Smooth muscle cell (in vitro differentiated cells): ENCODE results near the gene ANGEL2. TPM values are rescaled to one million over a fixed set of nuclear protein-coding genes. Genes with fewer than 3 reads are reported as not detected.

Experiments
- DNase-seq: peaks from one replicate; lab custom pipeline; 2025; ENCODE audit not compliant: unreplicated experiment; lab: John Stamatoyannopoulos, UW
- H2AFZ ChIP-seq: fragments of 200-600 bp; sonication (generic); 2 replicates; pipeline ENCODE4 v1.6.0; 2016; ENCODE audit warnings: antibody characterized with exemption, low read depth, mild to moderate bottlenecking
- H3F3A ChIP-seq: fragments of 200-600 bp; sonication (generic); 2 replicates; pipeline ENCODE4 v1.6.0; 2017; ENCODE audit warnings: antibody characterized with exemption, low read depth
- H3K27ac ChIP-seq: fragments of 200-600 bp; sonication (generic); 2 replicates; pipeline ENCODE4 v1.5.1; 2016; ENCODE audit warnings: low read depth, mild to moderate bottlenecking
- H3K27me3 ChIP-seq: fragments of 200-600 bp; sonication (generic); 2 replicates; pipeline ENCODE4 v1.6.1; 2016; ENCODE audit warnings: low read depth, mild to moderate bottlenecking
- H3K36me3 ChIP-seq: fragments of 200-600 bp; sonication (generic); 2 replicates; pipeline ENCODE4 v1.5.1; 2016; ENCODE audit warnings: low read depth
- H3K4me1 ChIP-seq: fragments of 200-600 bp; sonication (generic); 2 replicates; pipeline ENCODE4 v1.5.1; 2016; ENCODE audit warnings: low read depth
- H3K4me2 ChIP-seq: fragments of 200-600 bp; sonication (generic); 2 replicates; pipeline ENCODE4 v1.6.0; 2016; ENCODE audit warnings: mild to moderate bottlenecking
- H3K4me3 ChIP-seq: fragments of 200-600 bp; sonication (generic); 2 replicates; pipeline ENCODE4 v1.5.1; 2016; ENCODE audit warnings: mild to moderate bottlenecking
- H3K79me2 ChIP-seq: fragments of 200-600 bp; sonication (generic); 2 replicates; pipeline ENCODE4 v1.6.0; 2016; ENCODE audit warnings: low read depth, mild to moderate bottlenecking
- H3K9ac ChIP-seq: fragments of 200-600 bp; sonication (generic); 2 replicates; pipeline ENCODE4 v1.6.0; 2016; ENCODE audit warnings: low read depth
- H3K9me3 ChIP-seq: fragments of 200-600 bp; sonication (generic); replicated peaks from 2 replicates; pipeline ENCODE4 v1.5.1; 2016; ENCODE audit warnings: low read depth
- H4K20me1 ChIP-seq: fragments of 200-600 bp; sonication (generic); 2 replicates; pipeline ENCODE4 v1.6.0; 2016; ENCODE audit warnings: low read depth
- WGBS: methylation state at CpG from one replicate; pipeline ENCODE4 v1.1.7; 2016; ENCODE audit warnings: low lambda C conversion rate; 5-methylcytosine and 5-hydroxymethylcytosine counted together
- polyA plus RNA-seq: library from polyadenylated mRNA; unstranded; fragments of >200 nt; fragmentation: Nextera tagmentation; extraction: Ambion mirVana; gene quantifications from 2 replicates; pipeline ENCODE4 v1.2.1, GENCODE V29; 2016
- total RNA-seq: library from RNA; depleted of rRNA; stranded (reverse); fragments of >200 nt; gene quantifications from 2 replicates; pipeline ENCODE4 v1.2.3, GENCODE V29; 2014
- TF ChIP-seq, protein P1 (sequence below): fragments of 200-600 bp; sonication (generic); IDR thresholded peaks from 2 replicates; pipeline ENCODE4 v1.5.1; 2017; ENCODE audit warnings: borderline replicate concordance, mild to moderate bottlenecking, antibody characterized with exemption; ENCODE audit not compliant: insufficient read depth, poor library complexity, severe bottlenecking

The ANGEL2 gene
- total and polyA plus RNA-seq, 2 experiments from 2014 or later, result 13.1 to 29.7 TPM

DNA sequence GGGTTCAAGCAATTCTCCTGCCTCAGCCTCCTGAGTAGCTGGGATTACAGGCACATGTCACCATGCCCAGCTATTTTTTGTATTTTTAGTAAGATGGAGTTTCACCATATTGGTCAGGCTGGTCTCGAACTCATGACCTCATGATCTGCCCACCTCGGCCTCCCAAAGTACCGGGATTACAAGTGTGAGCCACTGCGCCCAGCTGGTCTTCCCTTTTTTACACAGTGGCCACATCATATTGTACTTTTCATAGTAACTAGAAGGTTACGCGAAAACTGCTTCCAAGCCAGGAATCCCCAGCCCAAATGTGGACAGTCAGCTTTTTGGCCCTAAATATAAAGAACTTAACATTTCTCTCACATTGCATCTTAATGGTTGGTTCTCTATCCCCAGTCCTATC is 61.2 kb downstream of the ANGEL2 start:
- Histone ChIP-seq H3K4me2 (no peak overlapping the region), H3K9ac (no peak overlapping the region), H3K4me1 (peaks cover 6% of the 10 kb centered on the region), H2AFZ (no peak overlapping the region), H3K36me3 (no peaks in the 10 kb centered on the region), H3K9me3 (no peaks in the 10 kb centered on the region), H3F3A (no peaks in the 10 kb centered on the region), H3K27ac (no peak overlapping the region), H3K4me3 (no peak overlapping the region), H3K79me2 (no peaks in the 10 kb centered on the region), H3K27me3 (no peaks in the 10 kb centered on the region), H4K20me1 (no peaks in the 10 kb centered on the region)
- WGBS, result 92% methylated on average over 6 of the region's 6 CpGs
- TF ChIP-seq, protein P1, sequence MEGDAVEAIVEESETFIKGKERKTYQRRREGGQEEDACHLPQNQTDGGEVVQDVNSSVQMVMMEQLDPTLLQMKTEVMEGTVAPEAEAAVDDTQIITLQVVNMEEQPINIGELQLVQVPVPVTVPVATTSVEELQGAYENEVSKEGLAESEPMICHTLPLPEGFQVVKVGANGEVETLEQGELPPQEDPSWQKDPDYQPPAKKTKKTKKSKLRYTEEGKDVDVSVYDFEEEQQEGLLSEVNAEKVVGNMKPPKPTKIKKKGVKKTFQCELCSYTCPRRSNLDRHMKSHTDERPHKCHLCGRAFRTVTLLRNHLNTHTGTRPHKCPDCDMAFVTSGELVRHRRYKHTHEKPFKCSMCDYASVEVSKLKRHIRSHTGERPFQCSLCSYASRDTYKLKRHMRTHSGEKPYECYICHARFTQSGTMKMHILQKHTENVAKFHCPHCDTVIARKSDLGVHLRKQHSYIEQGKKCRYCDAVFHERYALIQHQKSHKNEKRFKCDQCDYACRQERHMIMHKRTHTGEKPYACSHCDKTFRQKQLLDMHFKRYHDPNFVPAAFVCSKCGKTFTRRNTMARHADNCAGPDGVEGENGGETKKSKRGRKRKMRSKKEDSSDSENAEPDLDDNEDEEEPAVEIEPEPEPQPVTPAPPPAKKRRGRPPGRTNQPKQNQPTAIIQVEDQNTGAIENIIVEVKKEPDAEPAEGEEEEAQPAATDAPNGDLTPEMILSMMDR, result no peak
- no peak for DNase-seq

DNA sequence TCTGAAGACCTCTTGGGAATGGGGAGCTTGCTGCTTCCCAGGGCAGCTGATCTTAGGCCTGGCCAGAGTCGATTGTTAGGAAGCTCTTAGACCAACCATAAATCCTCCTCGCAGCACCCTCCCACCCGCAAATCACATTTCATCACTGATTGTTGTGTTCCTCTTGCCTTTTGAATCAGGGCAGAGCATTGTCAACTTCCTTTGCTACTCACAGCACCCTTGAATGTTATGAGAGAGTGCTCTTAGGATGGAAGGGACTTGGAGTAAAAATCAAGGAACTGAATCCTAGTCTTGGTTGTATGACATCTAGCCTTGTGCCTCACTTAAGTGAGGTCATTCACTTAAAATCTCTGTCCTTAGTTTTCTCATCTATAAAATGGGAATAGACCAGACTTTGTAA is 62.3 kb downstream of the ANGEL2 start:
- WGBS, result 71% methylated on average over 3 of the region's 3 CpGs
- Histone ChIP-seq H3K27ac (no peak overlapping the region), H3K4me1 (peaks cover 5% of the 10 kb centered on the region), H3K9ac (no peak overlapping the region), H2AFZ (no peak overlapping the region), H3K27me3 (no peaks in the 10 kb centered on the region), H3F3A (no peaks in the 10 kb centered on the region), H3K4me2 (no peak overlapping the region), H4K20me1 (no peaks in the 10 kb centered on the region), H3K9me3 (no peaks in the 10 kb centered on the region), H3K4me3 (no peak overlapping the region), H3K79me2 (no peaks in the 10 kb centered on the region), H3K36me3 (no peaks in the 10 kb centered on the region)
- no peak for DNase-seq
- TF ChIP-seq, protein P1, result no peak

DNA sequence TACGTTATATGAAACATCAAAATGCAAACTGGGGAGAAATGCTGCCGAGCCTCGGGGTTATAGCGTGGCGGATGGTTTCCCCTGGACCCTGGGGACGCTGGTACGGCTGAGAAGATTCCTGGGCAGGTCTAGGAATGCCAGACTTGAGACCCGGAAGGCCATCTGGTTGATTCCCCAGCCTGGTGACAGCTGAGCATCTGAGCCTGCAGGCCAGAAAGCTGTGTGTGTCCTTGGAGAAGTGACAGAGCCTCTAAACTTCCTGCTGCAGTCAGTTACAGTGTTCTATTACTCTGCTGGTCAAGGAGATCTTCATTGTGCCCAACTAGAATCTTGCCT is 63.1 kb downstream of the ANGEL2 start:
- Histone ChIP-seq H3K27ac (no peak overlapping the region), H3K36me3 (no peaks in the 10 kb centered on the region), H3K27me3 (no peaks in the 10 kb centered on the region), H3K9ac (no peak overlapping the region), H3K4me3 (no peak overlapping the region), H3K4me1 (peaks cover 4% of the 10 kb centered on the region), H3K4me2 (peak overlapping the region; percentile 99), H3F3A (no peaks in the 10 kb centered on the region), H3K9me3 (no peaks in the 10 kb centered on the region), H2AFZ (no peak overlapping the region), H4K20me1 (no peaks in the 10 kb centered on the region), H3K79me2 (no peaks in the 10 kb centered on the region)
- TF ChIP-seq, protein P1, result no peak
- no peak for DNase-seq
- whole genome bisulfite sequencing, result 75% methylated on average over 8 of the region's 8 CpGs

DNA sequence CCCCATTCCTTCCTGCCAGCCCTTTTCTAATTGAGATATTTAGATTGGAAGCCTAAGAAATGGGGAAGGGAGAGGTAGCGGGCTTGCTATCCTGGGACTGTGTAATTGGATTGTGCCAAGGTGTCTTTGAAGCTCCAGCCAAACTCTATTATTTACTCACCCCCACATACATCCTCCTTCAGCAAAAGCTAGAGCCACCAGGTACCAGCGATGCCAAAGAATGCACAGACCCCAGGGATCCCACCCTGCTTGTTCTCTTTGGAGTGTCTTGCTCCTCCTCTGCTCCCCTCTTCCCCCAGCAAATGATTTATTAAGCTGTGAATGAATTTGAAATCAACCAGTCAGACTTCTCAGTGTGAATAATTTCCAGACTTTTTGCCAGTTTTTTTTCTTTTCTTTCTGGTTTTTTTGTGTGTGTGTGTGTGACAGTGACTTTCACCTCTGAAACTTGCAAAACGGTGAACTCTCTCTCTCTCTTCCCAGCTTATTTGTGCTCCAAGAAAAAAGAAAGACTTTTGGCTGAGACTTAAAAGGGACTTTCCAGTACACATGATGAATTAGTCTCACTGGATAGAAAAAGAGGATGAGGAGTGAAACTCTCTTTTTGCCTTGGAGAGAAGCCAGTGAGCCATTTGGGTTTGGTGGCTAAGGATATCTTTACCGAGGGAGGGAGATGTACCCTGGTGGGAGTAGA is 63.6 kb downstream of the ANGEL2 start:
- no peak overlapping the region for H3K27ac ChIP-seq
- peak overlapping the region; percentile 99 for H3K4me2 ChIP-seq
- H3K36me3 ChIP-seq, result no peaks in the 10 kb centered on the region
- no peak overlapping the region for H3K9ac ChIP-seq
- TF ChIP-seq, protein P1, result no peak
- H3K4me3 ChIP-seq, result peak overlapping the region; percentile 70
- 60% methylated on average over 4 of the region's 4 CpGs for WGBS
- H4K20me1 ChIP-seq, result no peaks in the 10 kb centered on the region
- no peaks in the 10 kb centered on the region for H3K27me3 ChIP-seq
- H3K79me2 ChIP-seq, result no peaks in the 10 kb centered on the region
- no peaks in the 10 kb centered on the region for H3K9me3 ChIP-seq
- no peak overlapping the region for H2AFZ ChIP-seq
- no peak for DNase-seq
- no peaks in the 10 kb centered on the region for H3F3A ChIP-seq
- H3K4me1 ChIP-seq, result peaks cover 4% of the 10 kb centered on the region
